Astrocyte of the spinal cord (primary cell): ENCODE data around the gene FAAP20.

Experiments used
- DNase-seq: peaks from one replicate; pipeline ENCODE4 v3.0.0; 2011; ENCODE audit warnings: low read depth, low spot score
- H3K4me3 ChIP-seq: 2 replicates; pipeline ENCODE4 v1.5.1; 2011; ENCODE audit warnings: low read depth, mild to moderate bottlenecking, low read length, moderate library complexity
- CTCF ChIP-seq: IDR thresholded peaks from 2 replicates; pipeline ENCODE4 v1.5.1; 2012; ENCODE audit warnings: low read depth, mild to moderate bottlenecking, low read length, inconsistent platforms
- in situ Hi-C: cut with HindIII; loops from 2 replicates; pipeline ENCODE4 v1.10.0; 2017; ENCODE audit warnings: low sequenced_read_pairs

The FAAP20 gene

DNA sequence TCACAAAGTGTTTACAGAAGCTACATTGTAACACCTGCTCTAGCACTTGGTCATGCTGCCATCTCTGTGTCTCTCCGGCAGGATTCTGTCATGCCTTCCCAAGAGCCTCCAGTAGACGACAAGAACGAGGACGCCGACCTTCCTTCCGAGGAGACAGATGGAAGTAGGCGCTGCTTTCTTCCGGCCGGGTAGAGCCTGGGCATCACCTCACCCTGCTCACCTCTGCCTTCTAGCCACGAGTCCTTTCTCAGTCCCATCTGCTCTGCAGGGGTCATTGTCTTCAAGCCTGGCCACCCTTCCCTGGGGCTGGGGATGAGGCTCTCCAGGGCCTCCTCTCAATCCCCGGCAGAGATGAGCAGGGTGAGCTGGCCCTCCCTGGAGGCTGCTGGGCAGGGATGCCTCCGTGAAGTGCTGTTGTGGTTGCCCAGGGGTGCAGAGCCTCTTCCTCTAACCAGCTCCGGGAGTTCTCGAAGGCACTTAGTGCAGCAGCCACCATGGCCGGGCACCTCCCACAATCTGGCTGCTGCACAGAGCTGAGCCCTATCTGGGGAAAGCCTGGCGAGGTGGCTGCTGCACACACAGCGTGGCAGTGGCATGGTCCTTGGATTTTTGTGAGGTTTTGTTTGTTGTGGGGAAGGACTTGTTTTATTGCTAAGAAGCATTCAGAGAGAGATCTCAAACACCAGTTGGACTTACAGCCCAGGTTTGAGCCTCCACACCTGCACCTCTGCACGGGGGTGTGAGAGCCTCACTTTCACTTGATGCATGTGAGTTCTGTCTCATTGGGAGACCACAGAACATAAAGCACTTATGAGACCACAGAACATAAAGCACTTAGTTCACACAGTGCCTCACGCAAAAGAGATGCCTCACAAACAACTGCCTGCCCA is 48.4 kb downstream of the FAAP20 start:
- DNase-seq: no peak
- TF ChIP-seq CTCF: no peak
- no peak overlapping the region for H3K4me3 ChIP-seq
- in situ Hi-C loops: no loop called here

DNA sequence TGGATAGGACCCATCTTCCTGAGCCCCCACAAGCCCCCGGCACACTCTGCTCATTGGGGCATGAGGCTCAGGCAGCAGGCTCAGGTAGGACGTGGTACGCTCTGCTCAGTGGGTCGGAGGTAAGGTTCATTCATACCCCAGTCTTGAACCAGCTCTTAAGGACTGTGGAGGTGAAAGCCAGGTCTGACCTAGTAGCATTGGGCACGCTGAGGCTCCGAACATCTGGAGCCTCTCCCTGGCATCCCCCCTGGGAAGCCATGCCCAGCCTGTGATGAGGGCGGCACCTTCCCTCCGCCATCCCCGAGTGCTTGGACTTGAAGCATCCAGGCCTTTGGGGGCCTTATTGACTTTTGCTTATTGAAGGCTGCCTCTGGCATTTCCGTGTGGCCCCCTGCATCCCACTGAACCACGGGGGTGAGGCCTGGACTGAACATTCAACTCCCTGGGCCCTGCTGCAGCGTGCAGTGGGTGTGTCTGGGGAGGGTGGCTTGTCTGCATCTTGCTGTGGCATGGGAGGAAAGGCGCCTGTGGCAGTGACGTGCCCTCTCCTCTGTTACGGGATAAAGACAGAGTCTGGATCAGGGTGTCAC is 50.0 kb downstream of the FAAP20 start:
- TF ChIP-seq CTCF: no peak
- no peak overlapping the region for H3K4me3 ChIP-seq
- in situ Hi-C loops: no loop called here
- DNase-seq: no peak

DNA sequence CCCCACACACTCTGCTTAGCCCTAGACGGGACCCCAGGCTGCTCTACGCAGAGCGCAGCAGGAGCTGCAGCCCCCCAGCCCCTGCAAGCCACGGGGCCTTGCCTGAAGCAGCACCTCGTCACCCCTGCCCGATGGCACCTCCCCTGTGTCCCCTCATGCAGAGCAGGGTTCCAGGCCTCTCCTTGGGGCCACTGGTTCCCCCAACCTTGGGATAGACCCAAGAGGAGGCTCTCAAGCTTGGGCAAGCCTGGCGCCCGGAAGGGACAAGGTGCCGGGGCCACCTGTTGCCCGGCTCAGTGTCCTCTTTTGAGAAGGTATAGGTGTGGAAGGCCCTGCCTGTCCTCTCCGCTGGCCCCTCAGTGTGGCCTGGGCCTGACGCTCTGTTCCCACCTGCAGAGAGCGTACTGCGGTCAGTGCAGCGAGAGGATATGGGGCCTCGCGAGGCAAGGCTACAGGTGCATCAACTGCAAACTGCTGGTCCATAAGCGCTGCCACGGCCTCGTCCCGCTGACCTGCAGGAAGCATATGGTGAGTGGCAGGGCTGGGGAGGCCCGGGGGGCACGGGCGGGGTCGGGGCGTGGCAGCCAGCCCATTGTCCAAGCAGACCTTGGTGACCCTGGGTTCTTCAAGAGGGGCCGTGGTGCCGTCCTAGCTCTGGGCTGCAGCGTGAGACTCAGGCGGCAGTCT is 50.6 kb downstream of the FAAP20 start:
- no peak for TF ChIP-seq CTCF
- in situ Hi-C loops: no loop called here
- no peak for DNase-seq
- no peak overlapping the region for H3K4me3 ChIP-seq

GRCh38 chr1:2141025-2141424 is 53.5 kb downstream of the FAAP20 start:
- no peak for DNase-seq
- no peak for TF ChIP-seq CTCF
- in situ Hi-C loops: no loop called here
- H3K4me3 ChIP-seq: no peak overlapping the region
